Kidney epithelial cell (primary cell): Measurements from ENCODE around the gene MAN1C1. TPM values are rescaled to one million over a fixed set of nuclear protein-coding genes. Genes with fewer than 3 reads are reported as not detected.

Source experiments
- DNase-seq: peaks from one replicate; pipeline ENCODE4 v3.0.0-alpha.2; 2010; ENCODE audit warnings: low read depth
- H3K27me3 ChIP-seq: 2 replicates; pipeline ENCODE4 v1.6.0; 2011; ENCODE audit warnings: low read length; ENCODE audit not compliant: control insufficient read depth, insufficient read depth
- H3K36me3 ChIP-seq: 2 replicates; pipeline ENCODE4 v1.5.1; 2011; ENCODE audit warnings: low read length; ENCODE audit not compliant: control insufficient read depth, insufficient read depth
- H3K4me3 ChIP-seq: 2 replicates; pipeline ENCODE4 v1.5.1; 2011; ENCODE audit warnings: low read depth, mild to moderate bottlenecking, control low read depth, low read length
- CTCF ChIP-seq: IDR thresholded peaks from 2 replicates; pipeline ENCODE4 v1.5.1; 2011; ENCODE audit warnings: mild to moderate bottlenecking, moderate library complexity, low read length, control low read depth, inconsistent platforms; ENCODE audit not compliant: insufficient read depth, poor library complexity, severe bottlenecking
- total RNA-seq: library from RNA; depleted of rRNA; stranded (reverse); fragments of >200 nt; gene quantifications from 2 replicates; pipeline ENCODE4 v1.2.3, GENCODE V29; 2015

MAN1C1 gene
- total RNA-seq, 1 donor from 2014 or later: 1.4 TPM

GRCh38 chr1:25765136-25765922, 148.7 kb downstream of the MAN1C1 start:
- Histone ChIP-seq H3K27me3 (no peaks in the 10 kb centered on the region), H3K36me3 (no peaks in the 10 kb centered on the region), H3K4me3 (no peak overlapping the region)
- no peak for TF ChIP-seq CTCF
- no peak for DNase-seq

DNA sequence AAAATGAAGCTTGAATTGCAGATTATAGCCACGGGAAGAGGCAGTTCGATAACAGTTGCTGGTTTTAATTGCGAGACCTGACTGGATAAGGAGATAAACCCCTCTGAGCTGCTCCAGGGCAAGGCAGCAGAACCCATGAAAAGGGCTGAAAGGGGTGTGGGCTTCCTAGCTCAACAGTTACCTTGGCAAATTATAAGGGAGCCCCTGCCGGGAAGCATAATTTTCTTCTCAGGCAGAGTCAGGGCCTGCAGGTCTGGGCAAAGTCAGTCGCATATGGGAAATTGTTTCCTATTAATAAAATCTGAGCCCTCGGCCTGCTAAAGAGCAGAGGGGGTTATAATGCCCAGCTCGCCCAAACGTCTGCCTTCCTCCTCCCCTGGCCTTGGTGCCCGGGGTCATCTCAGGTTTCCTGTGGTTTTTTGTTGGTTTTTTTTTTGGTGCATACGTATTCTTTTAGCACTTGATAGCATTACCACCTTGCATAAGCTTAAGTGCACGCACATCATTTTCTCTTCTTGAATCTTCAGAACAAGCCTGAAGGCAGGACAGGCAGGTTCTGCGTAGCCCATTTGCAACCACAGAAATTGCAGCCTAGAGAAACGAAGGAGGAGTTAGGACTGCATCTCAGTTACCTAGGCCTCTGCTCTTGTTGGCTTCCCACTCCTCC, 149.5 kb downstream of the MAN1C1 start:
- H3K4me3 ChIP-seq: no peak overlapping the region
- H3K36me3 ChIP-seq: no peaks in the 10 kb centered on the region
- no peaks in the 10 kb centered on the region for H3K27me3 ChIP-seq
- TF ChIP-seq CTCF: no peak
- DNase-seq: no peak

DNA sequence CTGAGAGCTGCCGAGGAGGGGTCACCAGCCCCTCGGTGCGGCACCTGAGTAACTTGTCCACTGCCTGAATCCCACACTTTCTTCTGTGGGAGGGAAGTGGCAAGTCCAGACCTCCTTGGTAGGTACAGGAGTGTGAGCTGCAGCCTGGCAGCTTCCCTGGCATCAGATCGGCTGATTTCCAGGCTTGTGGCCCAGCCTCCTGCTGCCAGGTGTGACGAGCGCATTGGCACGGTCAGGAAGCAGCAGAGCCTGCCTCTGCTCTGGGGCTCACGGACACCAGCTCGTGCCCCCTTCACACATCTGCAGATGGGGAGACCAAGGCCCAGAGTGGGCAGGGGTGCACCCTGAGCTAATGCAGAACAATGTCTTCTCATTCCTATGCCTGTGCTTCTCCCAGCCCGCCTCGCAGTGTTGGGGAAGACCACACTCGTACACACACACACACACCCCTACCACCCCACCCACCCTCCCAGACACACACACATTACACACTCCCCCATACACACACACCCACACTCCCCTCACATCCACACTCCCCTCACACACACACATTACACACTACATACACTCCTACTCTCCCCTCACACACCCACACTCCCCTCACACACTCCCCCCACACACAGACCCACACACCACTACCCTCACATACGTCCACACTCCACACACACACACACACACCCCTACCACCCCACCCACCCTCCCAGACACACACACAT, 150.3 kb downstream of the MAN1C1 start:
- no peak for TF ChIP-seq CTCF
- no peak for DNase-seq
- no peaks in the 10 kb centered on the region for H3K36me3 ChIP-seq

GRCh38 chr1:25767437-25767770, 150.8 kb downstream of the MAN1C1 start:
- Histone ChIP-seq H3K4me3 (no peak overlapping the region), H3K36me3 (no peaks in the 10 kb centered on the region), H3K27me3 (no peaks in the 10 kb centered on the region)
- TF ChIP-seq CTCF: no peak
- no peak for DNase-seq

More for the DNA sequence above, 150.3 kb downstream of the MAN1C1 start:
- Histone ChIP-seq H3K27me3 (no peaks in the 10 kb centered on the region), H3K4me3 (no peak overlapping the region)

DNA sequence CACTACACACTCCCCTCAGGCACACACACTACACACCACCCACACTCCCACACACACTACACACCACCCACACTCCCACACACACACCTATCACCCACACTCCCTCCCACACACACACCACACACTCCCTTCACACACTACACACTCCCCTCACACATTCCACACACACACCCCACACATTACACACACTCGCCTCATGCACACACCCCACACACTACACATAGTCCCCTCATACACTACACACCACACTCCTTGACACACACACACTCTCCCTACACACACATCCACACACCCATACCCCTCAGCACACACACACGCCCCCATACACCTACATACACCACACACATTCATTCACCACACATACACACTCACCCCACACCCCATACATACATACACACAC, 152.4 kb downstream of the MAN1C1 start:
- no peaks in the 10 kb centered on the region for H3K27me3 ChIP-seq
- no peak overlapping the region for H3K4me3 ChIP-seq
- no peak for TF ChIP-seq CTCF
- no peaks in the 10 kb centered on the region for H3K36me3 ChIP-seq
- no peak for DNase-seq
